MM.1S (cell line): ENCODE data around the gene APOB.

Source experiments
- EZH2 ChIP-seq: fragments of 300-600 bp; sonication (generic); optimal IDR thresholded peaks from 2 replicates; pipeline ENCODE3; 2017; ENCODE audit warnings: low read depth, mild to moderate bottlenecking, antibody characterized with exemption, low read length, mixed read lengths
- EZH2phosphoT487 ChIP-seq: fragments of 300-600 bp; sonication (generic); IDR thresholded peaks from 2 replicates; pipeline ENCODE4 v1.6.1; 2018; ENCODE audit warnings: antibody characterized with exemption, low read length
- TF ChIP-seq, protein P1 (sequence below): fragments of 300-600 bp; sonication (generic); IDR thresholded peaks from 2 replicates; pipeline ENCODE4 v1.5.1; 2016; ENCODE audit warnings: antibody characterized with exemption, low read length, mixed read lengths

DNA sequence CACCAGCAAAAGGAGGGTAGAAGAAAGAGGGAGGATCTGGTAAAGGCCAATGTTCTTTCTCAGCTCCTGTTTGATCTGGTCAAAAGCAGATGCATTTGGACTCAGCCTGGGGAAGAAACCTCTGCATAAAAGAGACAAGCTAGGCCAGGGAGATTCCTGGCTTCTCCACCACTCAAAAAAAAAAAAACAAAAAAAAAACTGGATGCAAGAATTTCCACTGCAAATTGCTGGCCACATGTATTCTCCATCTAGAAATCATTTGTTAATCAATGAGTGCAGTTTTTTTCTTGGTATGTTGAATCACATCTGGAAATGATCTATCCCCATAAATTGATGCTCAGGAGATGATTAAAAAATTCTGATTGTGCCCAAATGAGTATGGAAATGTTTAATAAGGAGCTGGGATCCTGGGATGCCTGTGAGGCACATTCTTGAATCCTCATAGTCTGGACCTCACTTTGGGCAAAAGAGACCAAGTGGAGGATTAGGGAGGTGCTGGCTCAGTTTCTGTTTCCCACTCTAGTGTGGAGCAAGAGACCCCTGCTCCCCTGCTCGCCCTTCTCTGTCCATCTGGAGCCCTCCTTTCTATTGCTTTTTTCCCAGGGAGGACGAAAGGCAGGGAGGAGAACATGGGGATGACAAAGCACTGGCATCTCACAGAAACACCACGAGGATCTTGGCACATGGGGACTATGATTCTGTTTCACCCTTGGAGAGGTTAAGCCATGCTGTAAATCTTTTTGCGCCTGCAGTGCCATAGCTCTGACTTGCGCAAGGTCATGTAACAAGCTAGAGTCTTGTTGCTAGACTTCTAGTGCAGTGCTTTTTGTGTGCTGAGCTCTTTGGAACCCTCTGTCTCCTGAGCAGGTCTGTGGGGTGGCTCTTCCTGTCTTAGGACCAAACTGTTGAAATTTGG is 57.6 kb downstream of the APOB start:
- TF ChIP-seq EZH2 = no peak
- TF ChIP-seq, protein P1, sequence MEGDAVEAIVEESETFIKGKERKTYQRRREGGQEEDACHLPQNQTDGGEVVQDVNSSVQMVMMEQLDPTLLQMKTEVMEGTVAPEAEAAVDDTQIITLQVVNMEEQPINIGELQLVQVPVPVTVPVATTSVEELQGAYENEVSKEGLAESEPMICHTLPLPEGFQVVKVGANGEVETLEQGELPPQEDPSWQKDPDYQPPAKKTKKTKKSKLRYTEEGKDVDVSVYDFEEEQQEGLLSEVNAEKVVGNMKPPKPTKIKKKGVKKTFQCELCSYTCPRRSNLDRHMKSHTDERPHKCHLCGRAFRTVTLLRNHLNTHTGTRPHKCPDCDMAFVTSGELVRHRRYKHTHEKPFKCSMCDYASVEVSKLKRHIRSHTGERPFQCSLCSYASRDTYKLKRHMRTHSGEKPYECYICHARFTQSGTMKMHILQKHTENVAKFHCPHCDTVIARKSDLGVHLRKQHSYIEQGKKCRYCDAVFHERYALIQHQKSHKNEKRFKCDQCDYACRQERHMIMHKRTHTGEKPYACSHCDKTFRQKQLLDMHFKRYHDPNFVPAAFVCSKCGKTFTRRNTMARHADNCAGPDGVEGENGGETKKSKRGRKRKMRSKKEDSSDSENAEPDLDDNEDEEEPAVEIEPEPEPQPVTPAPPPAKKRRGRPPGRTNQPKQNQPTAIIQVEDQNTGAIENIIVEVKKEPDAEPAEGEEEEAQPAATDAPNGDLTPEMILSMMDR = no peak
- TF ChIP-seq EZH2phosphoT487 = no peak
